GM12878 (cell line): ENCODE measurements around the gene ITGAD. TPM values are rescaled to one million over a fixed set of nuclear protein-coding genes. Genes with fewer than 3 reads are reported as not detected.

Experiments used
- ASH2L ChIP-seq: fragments of 300-600, 200-600 bp; sonication (generic); IDR thresholded peaks from 2 replicates; pipeline ENCODE4 v1.6.1; 2017; ENCODE audit warnings: low read depth, mild to moderate bottlenecking, borderline replicate concordance
- BCL11A ChIP-seq: IDR thresholded peaks from 2 replicates; pipeline ENCODE4 v1.6.1; 2011; ENCODE audit warnings: low read depth, low read length
- CBX5 ChIP-seq: sonication (generic); IDR thresholded peaks from 2 replicates; pipeline ENCODE4 v1.6.1; 2016; ENCODE audit warnings: low read depth, moderate library complexity, mild to moderate bottlenecking, inconsistent platforms
- ETV6 ChIP-seq, 2 experiments: fragments of 450-650 bp in 1 of 2; IDR thresholded peaks in 1 of 2; conservative IDR thresholded peaks in 1 of 2; 2 replicates each; pipeline ENCODE4 v1.6.1; 2014; ENCODE audit warnings: antibody characterized with exemption in 1 of 2, borderline replicate concordance in 1 of 2, low read depth in 1 of 2, mild to moderate bottlenecking in 1 of 2, moderate library complexity in 1 of 2
- GABPA ChIP-seq: IDR thresholded peaks from 2 replicates; pipeline ENCODE4 v1.6.1; 2014; ENCODE audit warnings: antibody characterized with exemption, low read depth, mild to moderate bottlenecking, inconsistent platforms
- HCFC1 ChIP-seq: fragments of 150-350 bp; IDR thresholded peaks from 2 replicates; pipeline ENCODE4 v1.6.1; 2014; ENCODE audit warnings: low read length
- HDAC2 ChIP-seq: fragments of 200-600 bp; sonication (generic); IDR thresholded peaks from 2 replicates; pipeline ENCODE4 v1.6.1; 2017
- KDM1A ChIP-seq: fragments of 200-600 bp; sonication (generic); IDR thresholded peaks from 2 replicates; pipeline ENCODE4 v1.6.1; 2016; ENCODE audit warnings: borderline replicate concordance
- MTA3 ChIP-seq: IDR thresholded peaks from 2 replicates; pipeline ENCODE4 v1.6.1; 2012; ENCODE audit warnings: low read length, inconsistent platforms, borderline replicate concordance
- RELA ChIP-seq: fragments of 450-650 bp; IDR thresholded peaks from 2 replicates; pipeline ENCODE4 v1.8.0; 2014; ENCODE audit warnings: borderline replicate concordance; ENCODE audit not compliant: partially characterized antibody
- SIN3A ChIP-seq: IDR thresholded peaks from 2 replicates; pipeline ENCODE4 v1.6.1; 2012; ENCODE audit warnings: low read depth, low read length, improper control_type of control experiment
- SMAD1 ChIP-seq: fragments of 450-650 bp; IDR thresholded peaks from 2 replicates; pipeline ENCODE4 v1.6.1; 2018; ENCODE audit warnings: mild to moderate bottlenecking, low read depth; ENCODE audit not compliant: partially characterized antibody
- SREBF2 ChIP-seq: IDR thresholded peaks from 2 replicates; pipeline ENCODE4 v1.6.1; 2012; ENCODE audit warnings: mild to moderate bottlenecking, low read length
- TARDBP ChIP-seq: IDR thresholded peaks from 2 replicates; pipeline ENCODE4 v1.6.1; 2016; ENCODE audit warnings: borderline replicate concordance
- polyA plus RNA-seq, 11 experiments: library from polyadenylated mRNA; depleted of rRNA in 4 of 11; unstranded in 6 of 11; stranded (reverse) in 5 of 11; fragments of >200 nt; fragmentation: Nextera tagmentation in 4 of 11; fragmentation: Illumina TruSeq in 1 of 11; extraction: Ambion mirVana in 4 of 11; extraction: Trizol in 1 of 11; gene quantifications; 1 replicate in 1 of 11; 2 replicates in 10 of 11; pipeline versions ENCODE4 v1.2.1 to v1.2.3, GENCODE V29; 2011 to 2016; ENCODE audit warnings: inconsistent platforms in 2 of 11, missing spikeins in 2 of 11, low read depth in 1 of 11
- total RNA-seq, 4 experiments: library from RNA; depleted of rRNA in 3 of 4; stranded (reverse); fragments of >200 nt in 3 of 4; fragmentation: Illumina TruSeq in 1 of 4; extraction: Trizol in 1 of 4; gene quantifications; 2 replicates each; pipeline versions ENCODE4 v1.2.1 to v1.2.3, GENCODE V29; 2013 to 2021
- TF ChIP-seq, protein P1 (sequence below): IDR thresholded peaks from 2 replicates; pipeline ENCODE4 v1.6.1; 2011; ENCODE audit warnings: borderline replicate concordance, low read depth, mild to moderate bottlenecking, moderate library complexity, mixed read lengths, low read length; ENCODE audit not compliant: insufficient read depth; ENCODE audit errors: extremely low read length
- TF ChIP-seq, protein P2 (sequence below): IDR thresholded peaks from 2 replicates; pipeline ENCODE4 v1.6.1; 2012; ENCODE audit warnings: low read depth, low read length, improper control_type of control experiment
- TF ChIP-seq, protein P3 (sequence below): IDR thresholded peaks from 2 replicates; pipeline ENCODE4 v1.6.1; 2012; ENCODE audit warnings: improper control_type of control experiment, low read depth, low read length; ENCODE audit not compliant: insufficient replicate concordance
- TF ChIP-seq, protein P4 (sequence below): fragments of 450-650 bp; IDR thresholded peaks from 2 replicates; pipeline ENCODE4 v1.6.1; 2017; ENCODE audit warnings: mild to moderate bottlenecking, moderate library complexity

Gene ITGAD
- total and polyA plus RNA-seq, 10 of the 15 experiments (the other 5 are each of a cell fraction or from before 2014, with no cell fraction given): 0.29 to 4.0 (median 1.2) TPM

DNA sequence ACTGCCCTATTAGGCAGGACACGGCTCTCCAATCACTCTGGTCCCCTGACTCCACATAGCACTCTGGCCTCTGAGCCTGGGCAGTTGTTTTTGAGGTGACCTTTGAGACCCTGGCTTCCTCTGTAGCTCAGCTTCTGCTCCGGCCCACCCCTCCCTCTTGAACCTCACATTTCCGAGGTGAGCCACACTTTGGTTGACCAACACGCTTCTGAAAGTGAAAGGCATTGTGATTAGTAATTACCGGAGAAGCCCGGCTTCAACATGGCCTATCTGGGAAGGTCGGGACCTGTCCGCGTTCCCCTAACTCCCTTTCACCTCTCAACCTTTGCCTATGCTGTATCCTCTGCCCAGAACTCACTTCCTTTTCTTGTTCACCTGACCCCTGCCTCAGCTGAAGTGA lies 48.4 kb upstream of the ITGAD start (continued):
- TF ChIP-seq, protein P1, sequence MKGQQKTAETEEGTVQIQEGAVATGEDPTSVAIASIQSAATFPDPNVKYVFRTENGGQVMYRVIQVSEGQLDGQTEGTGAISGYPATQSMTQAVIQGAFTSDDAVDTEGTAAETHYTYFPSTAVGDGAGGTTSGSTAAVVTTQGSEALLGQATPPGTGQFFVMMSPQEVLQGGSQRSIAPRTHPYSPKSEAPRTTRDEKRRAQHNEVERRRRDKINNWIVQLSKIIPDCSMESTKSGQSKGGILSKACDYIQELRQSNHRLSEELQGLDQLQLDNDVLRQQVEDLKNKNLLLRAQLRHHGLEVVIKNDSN: no peak
- TF ChIP-seq BCL11A (peak; percentile 93), CBX5 (0 out of 2 replicates have a peak, but pooled peaks have one; percentile 78), HDAC2 (no peak), RELA (no peak), SIN3A (no peak), GABPA (no peak), KDM1A (no peak), MTA3 (peak; percentile 79; the same call in 1 of the 2 replicates), ETV6 (conservative IDR thresholded peaks at IDR 0.05 in 1 of 2, IDR thresholded peaks at IDR 0.05 in 1 of 2; ENCODE audit: borderline replicate concordance in 1 of 2, low read depth in 1 of 2) (peak in 1 of 2 experiments; percentile 85; a peak in 2 of 4 replicates), ASH2L (no peak), TARDBP (no peak), SREBF2 (no peak), HCFC1 (no peak), SMAD1 (no peak)
- TF ChIP-seq, protein P2, sequence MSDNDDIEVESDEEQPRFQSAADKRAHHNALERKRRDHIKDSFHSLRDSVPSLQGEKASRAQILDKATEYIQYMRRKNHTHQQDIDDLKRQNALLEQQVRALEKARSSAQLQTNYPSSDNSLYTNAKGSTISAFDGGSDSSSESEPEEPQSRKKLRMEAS: no peak
- TF ChIP-seq, protein P3, sequence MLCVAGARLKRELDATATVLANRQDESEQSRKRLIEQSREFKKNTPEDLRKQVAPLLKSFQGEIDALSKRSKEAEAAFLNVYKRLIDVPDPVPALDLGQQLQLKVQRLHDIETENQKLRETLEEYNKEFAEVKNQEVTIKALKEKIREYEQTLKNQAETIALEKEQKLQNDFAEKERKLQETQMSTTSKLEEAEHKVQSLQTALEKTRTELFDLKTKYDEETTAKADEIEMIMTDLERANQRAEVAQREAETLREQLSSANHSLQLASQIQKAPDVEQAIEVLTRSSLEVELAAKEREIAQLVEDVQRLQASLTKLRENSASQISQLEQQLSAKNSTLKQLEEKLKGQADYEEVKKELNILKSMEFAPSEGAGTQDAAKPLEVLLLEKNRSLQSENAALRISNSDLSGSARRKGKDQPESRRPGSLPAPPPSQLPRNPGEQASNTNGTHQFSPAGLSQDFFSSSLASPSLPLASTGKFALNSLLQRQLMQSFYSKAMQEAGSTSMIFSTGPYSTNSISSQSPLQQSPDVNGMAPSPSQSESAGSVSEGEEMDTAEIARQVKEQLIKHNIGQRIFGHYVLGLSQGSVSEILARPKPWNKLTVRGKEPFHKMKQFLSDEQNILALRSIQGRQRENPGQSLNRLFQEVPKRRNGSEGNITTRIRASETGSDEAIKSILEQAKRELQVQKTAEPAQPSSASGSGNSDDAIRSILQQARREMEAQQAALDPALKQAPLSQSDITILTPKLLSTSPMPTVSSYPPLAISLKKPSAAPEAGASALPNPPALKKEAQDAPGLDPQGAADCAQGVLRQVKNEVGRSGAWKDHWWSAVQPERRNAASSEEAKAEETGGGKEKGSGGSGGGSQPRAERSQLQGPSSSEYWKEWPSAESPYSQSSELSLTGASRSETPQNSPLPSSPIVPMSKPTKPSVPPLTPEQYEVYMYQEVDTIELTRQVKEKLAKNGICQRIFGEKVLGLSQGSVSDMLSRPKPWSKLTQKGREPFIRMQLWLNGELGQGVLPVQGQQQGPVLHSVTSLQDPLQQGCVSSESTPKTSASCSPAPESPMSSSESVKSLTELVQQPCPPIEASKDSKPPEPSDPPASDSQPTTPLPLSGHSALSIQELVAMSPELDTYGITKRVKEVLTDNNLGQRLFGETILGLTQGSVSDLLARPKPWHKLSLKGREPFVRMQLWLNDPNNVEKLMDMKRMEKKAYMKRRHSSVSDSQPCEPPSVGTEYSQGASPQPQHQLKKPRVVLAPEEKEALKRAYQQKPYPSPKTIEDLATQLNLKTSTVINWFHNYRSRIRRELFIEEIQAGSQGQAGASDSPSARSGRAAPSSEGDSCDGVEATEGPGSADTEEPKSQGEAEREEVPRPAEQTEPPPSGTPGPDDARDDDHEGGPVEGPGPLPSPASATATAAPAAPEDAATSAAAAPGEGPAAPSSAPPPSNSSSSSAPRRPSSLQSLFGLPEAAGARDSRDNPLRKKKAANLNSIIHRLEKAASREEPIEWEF: no peak
- TF ChIP-seq, protein P4, sequence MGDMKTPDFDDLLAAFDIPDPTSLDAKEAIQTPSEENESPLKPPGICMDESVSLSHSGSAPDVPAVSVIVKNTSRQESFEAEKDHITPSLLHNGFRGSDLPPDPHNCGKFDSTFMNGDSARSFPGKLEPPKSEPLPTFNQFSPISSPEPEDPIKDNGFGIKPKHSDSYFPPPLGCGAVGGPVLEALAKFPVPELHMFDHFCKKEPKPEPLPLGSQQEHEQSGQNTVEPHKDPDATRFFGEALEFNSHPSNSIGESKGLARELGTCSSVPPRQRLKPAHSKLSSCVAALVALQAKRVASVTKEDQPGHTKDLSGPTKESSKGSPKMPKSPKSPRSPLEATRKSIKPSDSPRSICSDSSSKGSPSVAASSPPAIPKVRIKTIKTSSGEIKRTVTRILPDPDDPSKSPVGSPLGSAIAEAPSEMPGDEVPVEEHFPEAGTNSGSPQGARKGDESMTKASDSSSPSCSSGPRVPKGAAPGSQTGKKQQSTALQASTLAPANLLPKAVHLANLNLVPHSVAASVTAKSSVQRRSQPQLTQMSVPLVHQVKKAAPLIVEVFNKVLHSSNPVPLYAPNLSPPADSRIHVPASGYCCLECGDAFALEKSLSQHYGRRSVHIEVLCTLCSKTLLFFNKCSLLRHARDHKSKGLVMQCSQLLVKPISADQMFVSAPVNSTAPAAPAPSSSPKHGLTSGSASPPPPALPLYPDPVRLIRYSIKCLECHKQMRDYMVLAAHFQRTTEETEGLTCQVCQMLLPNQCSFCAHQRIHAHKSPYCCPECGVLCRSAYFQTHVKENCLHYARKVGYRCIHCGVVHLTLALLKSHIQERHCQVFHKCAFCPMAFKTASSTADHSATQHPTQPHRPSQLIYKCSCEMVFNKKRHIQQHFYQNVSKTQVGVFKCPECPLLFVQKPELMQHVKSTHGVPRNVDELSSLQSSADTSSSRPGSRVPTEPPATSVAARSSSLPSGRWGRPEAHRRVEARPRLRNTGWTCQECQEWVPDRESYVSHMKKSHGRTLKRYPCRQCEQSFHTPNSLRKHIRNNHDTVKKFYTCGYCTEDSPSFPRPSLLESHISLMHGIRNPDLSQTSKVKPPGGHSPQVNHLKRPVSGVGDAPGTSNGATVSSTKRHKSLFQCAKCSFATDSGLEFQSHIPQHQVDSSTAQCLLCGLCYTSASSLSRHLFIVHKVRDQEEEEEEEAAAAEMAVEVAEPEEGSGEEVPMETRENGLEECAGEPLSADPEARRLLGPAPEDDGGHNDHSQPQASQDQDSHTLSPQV: no peak
